GM10266 (cell line): ENCODE results near the gene SACM1L.
"Not testable (repeated sequence)": the region's sequence is repeated elsewhere in the genome, so short reads cannot be mapped to it uniquely, and the experiment has no call there.

Source experiments
- DNase-seq: peaks from one replicate; pipeline ENCODE4 v3.0.0; 2012; ENCODE audit errors: extremely low spot score
- TF ChIP-seq, protein P1 (sequence below): IDR thresholded peaks from 2 replicates; pipeline ENCODE4 v1.5.1; 2012; ENCODE audit warnings: mild to moderate bottlenecking, low read depth; ENCODE audit not compliant: control insufficient read depth, insufficient read depth; ENCODE audit errors: missing control alignments

Gene SACM1L

DNA sequence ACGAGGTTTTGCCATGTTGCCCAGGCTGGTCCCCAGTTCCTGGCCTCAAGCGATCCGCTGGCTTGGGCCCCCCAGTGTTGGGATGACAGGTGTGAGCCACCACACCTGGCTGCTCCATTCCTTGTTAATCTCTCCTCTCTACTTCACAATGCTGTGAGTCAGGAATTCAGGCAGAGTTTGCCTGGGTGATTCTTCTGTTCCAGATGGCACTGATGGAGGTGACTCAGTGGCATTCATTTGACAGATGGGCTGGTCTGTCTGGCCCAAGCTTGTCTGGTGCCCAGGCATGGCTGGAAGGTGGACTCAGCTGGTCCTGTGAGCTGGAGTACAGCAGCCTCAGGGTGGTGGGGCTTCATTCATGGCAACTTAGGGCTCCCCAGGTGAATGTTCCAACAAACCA is 63.9 kb downstream of the SACM1L start:
- DNase-seq: no peak
- TF ChIP-seq, protein P1, sequence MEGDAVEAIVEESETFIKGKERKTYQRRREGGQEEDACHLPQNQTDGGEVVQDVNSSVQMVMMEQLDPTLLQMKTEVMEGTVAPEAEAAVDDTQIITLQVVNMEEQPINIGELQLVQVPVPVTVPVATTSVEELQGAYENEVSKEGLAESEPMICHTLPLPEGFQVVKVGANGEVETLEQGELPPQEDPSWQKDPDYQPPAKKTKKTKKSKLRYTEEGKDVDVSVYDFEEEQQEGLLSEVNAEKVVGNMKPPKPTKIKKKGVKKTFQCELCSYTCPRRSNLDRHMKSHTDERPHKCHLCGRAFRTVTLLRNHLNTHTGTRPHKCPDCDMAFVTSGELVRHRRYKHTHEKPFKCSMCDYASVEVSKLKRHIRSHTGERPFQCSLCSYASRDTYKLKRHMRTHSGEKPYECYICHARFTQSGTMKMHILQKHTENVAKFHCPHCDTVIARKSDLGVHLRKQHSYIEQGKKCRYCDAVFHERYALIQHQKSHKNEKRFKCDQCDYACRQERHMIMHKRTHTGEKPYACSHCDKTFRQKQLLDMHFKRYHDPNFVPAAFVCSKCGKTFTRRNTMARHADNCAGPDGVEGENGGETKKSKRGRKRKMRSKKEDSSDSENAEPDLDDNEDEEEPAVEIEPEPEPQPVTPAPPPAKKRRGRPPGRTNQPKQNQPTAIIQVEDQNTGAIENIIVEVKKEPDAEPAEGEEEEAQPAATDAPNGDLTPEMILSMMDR: no peak

DNA sequence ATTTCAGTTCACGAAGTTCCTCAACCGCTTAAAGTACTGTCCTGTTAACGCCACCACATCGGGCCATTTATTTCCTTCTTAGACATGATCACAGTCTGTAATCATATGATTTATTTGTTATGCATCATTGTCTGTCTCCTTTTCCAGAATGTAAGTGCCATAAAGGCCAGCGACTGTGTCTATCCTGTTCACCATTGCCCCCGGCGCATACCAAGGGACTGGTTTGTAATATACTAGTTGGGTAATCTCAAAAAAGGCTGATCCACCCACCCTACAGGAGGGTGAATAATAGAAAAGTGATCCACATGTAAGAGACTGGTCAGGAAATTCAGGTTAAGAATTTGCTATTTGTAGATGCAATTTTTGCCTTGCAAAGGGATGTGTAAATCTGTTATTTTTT is 65.3 kb downstream of the SACM1L start:
- DNase-seq: no peak
- TF ChIP-seq, protein P1: no peak

DNA sequence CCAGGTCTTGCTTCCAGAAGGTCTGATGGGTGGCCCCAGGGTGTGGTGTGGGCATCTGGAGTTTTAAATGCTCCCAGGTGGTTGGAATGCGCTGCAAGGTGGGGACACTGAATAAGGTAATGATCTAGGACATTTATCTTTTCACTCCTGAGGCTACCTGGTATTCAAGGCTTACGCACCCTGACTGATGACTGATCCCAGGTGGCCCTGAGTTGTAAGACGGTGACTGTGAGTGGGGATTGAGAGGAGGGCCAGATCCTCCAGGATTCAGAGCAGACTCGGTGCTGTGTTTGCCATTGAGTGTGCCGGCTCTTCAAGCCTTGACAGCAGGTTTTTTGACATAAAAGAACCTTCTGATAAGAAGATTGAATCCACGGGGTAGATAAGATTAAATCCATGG is 66.9 kb downstream of the SACM1L start:
- no peak for DNase-seq
- TF ChIP-seq, protein P1: no peak

DNA sequence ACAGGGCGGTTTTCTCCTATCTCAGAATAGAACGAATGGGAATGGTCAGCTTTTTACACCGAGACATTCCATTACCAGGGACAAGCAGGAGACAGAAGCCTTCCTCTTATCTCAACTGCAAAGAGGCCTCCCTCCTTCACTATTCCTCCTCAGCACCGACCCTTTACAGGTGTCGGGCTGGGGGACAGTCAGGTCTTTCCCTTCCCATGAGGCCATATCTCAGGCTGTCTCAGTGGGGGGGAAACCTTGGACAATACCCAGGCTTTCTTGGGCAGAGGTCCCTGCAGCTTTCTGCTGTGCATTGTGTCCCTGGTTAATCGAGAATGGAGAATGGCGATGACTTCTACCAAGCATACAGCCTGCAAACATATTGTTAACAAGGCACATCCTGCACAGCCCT is 67.9 kb downstream of the SACM1L start:
- not testable (repeated sequence) for DNase-seq

DNA sequence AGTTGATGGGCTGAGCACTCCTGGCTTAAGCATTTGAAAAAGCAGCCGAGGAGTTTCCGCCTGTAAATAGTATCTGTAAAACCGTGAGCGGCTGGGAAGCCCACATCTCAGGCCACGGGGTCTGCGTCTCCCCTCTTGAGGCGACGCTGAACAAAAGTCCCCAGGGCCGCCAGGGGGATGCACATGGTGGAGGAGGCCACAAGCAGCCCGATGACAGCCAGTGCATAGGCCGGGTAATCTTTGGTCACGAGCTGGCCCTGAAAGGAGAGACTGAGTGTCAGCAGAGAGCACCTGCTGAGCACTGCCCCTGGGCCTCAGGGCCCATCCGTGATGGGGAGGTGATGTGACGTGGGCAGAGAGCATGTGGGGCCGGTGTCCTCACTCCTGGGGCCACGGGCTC is 69.7 kb downstream of the SACM1L start:
- no peak for DNase-seq
- TF ChIP-seq, protein P1: no peak

DNA sequence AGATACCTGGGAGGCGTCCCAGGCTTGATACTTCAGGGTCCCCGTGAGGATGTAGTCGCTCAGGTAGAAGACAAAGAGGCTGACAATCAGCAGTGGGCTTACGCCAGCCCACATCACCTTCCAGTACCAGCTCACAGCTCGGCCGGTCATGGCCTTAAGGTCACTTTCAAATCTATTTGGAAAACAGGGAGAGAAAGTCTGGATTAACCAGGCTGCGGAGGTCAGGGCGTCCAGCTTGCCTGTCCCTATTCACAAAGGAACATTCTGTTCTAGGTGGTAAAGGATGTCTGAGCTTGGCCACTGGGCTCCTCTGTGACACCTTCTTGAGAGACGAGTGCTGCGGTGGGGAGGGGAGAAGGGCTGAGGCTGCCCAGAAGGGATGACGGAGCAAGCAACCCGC is 70.7 kb downstream of the SACM1L start:
- DNase-seq: no peak
- TF ChIP-seq, protein P1: no peak

DNA sequence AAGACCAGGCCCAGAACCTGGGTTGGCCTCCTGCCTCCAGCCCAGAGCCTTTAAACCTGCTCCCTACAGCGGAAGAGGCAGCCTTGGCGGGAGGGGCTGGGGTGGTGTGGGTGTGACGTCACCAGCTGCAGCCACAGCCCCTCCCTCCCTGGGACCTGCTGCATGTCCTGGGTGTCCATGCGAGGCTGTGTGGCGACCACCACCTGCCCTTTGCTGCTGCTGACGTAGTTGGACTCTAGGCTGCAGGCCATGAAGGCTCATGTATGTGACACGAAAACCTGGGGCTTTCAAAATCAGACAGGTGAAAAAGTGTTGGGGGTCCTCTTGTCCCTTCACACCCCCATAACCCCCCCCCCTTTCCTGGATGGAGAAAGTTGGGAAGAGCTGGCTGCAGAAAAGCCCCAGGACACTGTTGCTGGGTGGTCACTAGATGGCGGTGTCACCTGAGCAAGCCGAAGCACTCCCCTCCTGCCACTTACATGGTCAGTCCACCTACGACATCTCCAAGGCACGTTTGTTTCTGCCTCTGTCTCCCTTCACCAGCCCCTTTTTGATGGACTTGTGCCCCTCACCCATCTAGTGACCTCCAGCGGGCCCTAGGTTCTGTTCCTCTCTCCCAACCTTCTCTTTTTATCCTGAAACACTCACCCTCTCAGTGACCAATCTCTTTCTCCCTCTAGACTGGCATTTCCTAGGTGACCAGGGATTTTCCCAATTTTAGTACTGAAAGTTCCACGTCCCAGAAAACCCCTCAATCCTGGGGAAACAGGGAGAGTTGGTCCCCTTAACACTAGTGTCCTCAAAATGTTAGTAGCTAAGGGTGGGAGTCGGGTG is 71.9 kb downstream of the SACM1L start:
- TF ChIP-seq, protein P1: peak; percentile 83
- peak; percentile 85 for DNase-seq
